Nucleus accumbens (tissue), 56 donors: ENCODE data around the gene CXXC5.
"Not testable (repeated sequence)": the region's sequence is repeated elsewhere in the genome, so short reads cannot be mapped to it uniquely, and the experiment has no call there.

Source experiments
- DNase-seq, 56 donors: peaks; one replicate each; lab custom pipeline; 2025; lab: John Stamatoyannopoulos, UW

CXXC5 gene

DNA sequence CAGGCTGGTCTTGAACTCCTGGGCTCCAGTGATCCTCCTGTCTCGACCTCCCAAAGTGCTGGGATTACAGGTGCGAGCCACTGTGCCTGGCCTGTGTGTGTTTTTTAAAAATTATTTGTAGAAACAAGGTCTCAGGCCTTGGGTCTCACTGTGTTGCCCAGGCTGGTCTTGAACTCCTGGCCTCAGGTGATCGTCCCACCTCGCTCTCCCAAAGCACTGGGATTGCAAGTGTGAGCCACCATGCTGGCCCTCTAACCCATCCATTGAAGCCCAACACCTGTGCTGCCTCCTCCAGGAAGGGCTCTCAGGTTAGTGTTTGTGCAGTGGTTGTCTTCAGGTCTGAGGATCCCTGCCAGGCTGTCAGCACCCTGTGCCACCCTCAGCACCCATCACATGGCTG, 56.6 kb downstream of the CXXC5 start:
- DNase-seq = no peak

DNA sequence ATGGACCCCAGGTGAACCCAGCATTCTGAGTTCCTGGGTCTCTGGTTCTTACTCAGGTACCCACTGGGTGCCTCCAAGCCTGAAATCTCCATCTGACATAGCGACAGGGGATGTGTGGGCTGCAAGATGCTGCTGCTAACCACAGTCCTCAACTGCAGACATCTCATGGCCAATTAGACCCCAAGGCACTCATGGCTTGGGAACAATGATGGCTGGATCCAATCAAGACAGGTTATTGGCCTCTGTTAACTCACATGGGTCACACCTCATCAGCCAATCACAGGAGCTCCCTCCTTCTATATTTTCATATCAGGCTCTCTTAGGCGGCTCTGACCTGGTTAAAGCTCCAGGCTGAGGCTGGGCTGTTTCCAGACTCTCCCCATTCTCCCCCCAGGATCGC, 57.0 kb downstream of the CXXC5 start:
- DNase-seq = no peak

DNA sequence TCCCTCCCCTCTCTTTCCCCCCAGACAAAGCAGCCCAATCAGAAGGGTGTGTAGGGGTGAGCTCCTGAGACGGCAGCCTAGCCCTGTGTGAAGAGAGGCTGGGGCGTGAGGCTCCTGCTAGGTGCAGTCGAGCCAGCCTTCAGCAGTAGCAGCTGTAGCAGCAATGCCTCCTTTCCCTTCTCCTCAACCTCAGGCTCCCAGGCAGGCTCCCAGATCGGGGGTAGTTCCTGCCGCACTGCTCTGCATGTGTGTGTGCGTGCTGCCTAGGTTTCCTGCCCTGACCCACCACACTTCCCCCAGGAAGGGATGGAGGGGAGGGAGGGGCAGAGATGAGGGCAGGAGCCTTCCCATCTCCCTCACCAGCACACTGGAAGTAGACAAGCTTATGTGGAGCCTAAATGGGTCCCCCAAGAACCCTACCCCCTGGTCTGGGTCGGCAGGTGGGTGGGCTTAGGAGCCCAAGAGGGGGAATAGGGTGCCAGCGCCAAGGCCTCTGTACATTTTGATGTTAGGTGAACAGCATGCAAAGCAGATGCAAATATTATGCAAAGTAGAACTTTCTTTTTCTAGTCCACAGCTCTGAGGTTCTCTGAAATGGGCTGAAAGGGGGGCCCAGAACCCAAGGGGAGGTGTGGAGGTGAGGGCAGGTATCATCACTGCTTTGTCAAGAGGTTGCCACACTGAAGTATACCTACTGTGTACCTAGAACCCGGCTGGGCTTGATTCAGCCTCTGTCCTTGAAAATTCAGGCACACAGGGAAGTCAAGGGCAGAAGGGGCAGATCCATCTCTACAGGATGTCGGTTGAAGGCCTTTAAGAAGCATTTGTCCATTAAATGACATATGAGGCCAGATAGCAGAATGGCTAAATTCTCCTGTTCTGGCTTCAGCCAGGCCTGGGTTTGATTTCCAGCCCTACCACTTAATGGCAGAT, 57.8 kb downstream of the CXXC5 start:
- DNase-seq = no peak

DNA sequence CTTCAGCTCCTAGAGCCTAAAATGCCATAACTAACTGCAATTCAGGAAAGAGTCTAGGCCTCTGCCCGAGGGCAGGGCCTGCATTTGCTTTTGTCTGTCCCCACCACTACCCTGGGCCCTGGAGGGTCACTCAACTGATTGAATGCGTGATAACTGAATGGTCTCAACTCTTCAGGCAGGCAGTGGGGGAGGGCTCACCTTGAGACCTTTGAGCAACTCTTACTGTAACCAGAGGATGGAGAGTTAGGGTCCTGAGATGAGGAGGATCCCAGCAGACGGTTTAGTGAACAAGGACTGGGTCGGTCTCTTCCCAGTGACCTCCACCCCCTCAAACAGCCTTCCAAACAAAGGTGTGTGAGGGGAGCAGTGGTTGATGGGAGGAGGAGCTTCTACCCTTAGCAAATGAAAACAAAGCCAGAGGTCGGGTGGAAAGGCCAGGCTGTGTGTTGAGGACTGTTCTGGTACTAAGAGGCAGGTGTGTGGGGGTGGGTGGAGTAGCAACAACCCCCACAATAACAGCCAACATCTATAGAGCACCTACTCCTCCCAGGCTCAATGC, 59.4 kb downstream of the CXXC5 start:
- no peak for DNase-seq

DNA sequence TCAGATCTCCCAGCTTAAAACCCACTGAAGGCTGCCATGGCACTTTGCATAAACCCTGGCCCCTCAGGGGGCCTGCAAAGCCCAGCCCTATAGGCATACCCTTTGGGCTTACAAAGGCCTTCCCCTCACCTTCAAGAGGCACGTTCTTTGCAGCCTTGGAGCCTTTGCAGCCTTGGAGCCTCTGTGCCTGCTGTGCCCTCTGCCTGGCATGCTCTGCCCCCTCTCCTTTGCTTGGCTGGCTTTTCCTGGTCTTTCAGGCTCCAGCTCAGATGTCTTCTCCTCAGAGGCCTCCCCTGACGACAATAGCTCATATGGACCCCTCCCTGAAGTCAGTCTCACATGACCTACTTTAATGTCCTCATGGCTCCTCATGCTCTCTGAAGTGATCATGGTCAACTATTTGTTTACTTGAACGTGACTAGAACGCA, 60.3 kb downstream of the CXXC5 start:
- no peak for DNase-seq

DNA sequence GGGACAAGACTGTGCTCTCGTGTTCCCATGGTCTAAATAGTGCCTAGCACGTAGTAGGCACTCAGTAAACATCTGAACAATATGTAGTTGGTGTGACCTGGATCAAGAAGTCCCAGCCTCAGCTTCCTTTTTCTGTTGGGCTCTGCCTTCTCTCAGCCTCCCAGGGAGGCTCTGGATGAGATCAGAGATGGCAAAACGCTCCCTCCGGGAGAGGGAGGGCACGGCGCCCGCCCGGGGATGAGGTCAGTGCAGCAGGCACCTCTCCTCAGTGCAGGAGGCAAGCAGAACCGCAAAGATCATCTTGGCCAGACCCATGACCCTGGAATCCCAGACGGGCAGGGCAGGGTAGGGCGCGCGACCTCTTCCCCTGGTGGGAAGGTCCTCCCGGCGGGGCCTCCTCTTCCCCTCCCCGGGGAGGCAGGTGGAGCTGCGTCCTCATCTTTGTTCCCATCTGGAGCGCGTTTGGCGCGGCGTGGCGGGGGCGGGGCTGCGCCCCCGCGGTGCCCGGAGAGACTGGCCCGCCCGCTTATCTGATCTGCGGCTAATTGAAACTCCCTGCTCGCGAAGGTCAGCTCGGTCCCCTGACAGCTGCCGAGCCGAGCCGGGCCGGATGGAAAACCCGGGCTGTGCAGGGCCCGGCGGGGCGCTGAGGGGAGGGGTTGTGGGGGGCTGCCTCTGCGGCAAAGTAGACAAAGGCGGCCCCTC, 60.9 kb downstream of the CXXC5 start:
- DNase-seq = peak in 37 of 56 donors; percentile 18 to 74 (median 49)

DNA sequence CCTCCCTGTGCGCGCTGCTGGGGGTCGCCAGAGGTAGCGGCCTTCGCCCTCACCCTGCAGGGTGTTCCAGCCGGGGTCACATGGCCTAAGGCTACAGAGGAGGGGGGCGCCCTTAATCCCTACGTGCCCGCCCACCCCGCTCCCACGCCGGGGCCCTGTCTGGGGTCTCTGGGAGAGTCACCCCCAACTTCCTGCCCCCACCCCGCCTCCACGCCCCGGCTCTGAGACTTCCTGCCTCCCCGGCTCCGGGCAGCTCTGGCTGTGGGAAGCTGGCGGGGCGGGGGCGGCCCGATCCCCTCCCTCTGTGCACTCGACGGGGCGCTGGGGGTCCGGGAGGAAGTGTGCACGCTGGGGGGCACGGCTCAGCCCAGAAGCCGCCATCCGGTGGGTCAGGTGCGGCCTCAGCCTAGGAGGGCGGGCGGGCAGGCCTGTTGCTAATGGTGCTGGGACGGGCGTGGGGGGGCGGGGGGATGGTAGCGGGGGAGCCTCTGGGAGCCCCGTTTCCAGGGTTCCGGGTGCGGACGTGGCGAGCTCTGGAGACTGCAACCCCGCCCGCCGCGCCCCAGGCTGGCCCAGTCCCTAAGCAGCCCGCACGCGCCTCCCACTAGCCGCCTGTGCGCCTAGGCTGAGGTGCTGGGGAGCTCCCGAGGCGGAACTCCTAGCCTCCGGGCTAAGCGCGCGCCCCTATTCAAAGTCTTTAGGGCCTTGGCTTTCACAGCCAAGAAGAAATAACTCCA, 61.6 kb downstream of the CXXC5 start:
- peak in 6 of 56 donors; percentile 38 to 65 (median 46) for DNase-seq

DNA sequence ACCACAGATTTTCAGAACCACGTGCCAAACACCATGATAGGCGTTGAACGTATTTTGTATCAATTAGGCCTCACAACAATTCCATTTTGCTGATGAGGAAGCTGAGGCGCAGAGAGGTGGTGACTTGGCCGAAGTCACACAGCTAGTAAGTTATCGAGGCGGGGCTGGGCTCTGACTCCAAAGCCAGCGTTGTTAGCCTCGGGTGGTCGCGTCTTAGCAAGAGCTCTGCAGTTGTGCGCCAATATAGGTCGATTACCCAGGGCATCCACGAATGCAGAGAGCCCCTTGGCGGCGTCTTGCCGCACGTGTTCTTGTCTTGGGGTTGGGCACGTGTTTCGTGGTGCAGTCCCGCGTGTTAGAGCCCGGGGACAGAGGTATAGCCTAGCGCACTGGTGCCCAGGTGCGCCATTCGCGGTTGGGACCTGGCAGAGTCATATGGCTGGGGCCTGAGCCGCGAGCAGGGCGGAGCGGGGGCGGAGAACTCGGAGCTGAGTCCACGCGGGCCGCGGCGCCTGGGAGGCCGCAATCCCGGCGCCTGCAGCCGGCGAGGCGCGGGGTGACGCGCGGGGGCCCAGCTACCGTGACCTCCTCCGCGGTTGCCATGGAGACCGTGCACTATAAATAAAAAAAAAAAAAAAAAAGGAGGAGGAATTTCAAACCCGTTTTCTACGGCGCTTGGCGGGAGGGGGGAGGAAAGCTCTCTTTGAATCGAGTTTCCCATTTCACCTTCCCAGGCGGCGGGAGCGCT, 62.3 kb downstream of the CXXC5 start:
- peak in 35 of 56 donors; percentile 19 to 82 (median 56) for DNase-seq

DNA sequence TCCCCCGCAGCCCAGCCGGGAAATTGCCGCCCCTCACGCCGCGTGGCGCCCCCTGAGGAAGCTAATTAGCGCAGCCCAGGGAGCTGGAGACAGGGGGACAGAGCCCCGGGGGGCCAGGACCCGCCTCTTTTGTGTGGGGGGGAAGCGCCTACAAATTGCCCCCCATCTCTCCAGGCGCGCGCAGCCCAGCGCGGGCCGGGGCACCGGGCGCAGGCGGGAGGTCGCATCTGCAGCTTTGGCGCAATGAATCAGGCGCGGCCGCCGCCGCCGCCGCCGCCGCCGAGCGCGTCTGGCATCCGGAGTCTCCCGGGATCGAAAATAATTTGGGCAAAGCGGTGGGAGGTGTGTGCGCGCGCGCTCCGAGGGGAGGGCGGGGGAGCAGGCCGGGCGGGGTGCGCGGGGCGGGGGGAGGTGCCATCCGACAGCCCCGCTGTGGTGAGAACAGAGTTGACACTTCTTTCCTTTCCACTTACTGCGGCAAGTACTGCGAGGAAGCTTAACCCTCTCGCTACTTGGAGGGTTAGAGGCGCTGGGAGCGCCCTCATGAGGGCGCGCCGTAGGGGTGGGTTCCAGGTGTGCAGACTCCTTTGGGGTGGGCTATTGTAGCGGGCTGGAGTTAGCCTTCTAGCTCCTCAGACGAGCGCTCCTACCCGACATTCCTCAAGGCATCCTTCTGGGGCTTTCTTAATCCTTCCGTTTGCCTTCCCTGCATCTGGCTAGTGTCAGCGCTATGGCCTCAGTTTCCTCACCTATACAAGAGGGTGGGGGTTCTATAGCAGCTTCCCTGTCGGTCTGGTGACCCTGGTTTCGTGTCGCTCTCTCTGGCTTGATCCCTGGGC, 63.1 kb downstream of the CXXC5 start:
- peak in 43 of 56 donors; percentile 25 to 85 (median 59) for DNase-seq

DNA sequence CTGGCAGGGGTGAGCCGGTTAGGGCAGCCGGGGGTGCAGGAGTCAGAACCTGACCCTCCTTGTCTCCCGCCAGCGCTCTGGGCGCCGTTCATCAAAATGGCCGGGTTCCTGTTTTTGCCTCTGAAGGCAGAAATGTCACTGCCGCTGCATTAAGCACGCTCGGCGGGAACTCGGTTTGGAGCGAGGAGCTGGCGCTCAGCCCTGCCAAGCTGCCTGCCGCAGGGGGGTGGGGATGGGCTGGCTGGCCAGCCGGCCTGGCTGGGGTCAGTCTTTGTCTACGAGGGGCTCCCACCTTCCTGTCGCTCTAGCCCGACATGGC, 63.7 kb downstream of the CXXC5 start:
- peak in 39 of 56 donors; percentile 14 to 80 (median 55) for DNase-seq

DNA sequence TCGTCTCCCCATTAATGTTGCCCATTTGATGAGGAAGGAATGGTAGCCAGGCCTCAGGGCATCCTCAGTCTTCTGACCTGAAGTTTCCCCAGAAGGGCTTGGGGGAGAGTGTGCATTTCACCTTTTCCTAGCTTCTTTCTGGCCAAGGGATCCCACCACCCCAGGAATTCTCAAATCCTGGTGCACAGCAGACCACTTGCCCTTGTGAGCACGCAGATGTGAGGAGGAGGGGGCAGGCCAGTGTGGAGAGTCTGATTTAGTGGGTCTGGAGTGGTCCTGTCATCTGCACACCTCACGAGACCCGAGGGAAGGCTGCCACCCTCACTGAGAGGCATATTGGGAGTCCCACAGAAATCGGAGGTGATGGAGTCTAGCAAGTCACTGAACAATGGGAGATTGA, 64.3 kb downstream of the CXXC5 start:
- no peak for DNase-seq

DNA sequence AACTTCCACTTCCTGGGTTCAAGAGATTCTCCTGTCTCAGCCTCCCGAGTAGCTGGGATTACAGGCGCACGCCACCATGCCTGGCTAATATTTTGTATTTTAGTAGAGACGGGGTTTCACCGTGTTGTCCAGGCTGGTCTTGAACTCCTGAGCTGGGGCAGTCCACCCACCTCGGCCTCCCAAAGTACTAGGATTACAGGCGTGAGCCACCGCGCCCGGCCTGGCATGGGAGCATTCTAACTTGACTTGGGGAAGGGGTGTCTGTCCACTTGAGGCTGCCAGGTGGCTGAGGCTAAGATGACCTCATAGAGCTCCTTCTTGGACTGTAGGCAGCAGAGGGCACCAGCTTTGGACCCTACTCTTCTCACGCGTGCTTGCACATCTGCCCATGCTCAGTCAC, 65.7 kb downstream of the CXXC5 start:
- not testable (repeated sequence) for DNase-seq

DNA sequence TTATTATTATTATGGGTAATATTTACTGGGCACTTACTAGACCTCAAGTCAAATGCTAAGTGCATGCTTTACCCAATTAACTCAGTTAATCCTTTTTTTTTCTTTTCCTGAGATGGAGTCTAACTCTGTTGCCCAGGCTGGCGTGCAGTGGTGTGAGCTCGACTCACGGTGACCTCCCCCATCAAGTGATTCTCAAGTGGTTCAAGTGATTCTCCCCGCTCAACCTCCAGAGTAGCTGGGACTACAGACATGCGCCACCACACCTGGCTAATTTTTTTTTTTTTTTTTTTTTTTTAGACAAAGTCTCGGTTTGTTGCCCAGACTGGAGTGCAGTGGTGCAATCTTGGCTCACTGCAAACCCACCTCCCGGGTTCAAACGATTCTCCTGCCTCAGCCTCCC, 69.1 kb downstream of the CXXC5 start:
- DNase-seq = no peak

DNA sequence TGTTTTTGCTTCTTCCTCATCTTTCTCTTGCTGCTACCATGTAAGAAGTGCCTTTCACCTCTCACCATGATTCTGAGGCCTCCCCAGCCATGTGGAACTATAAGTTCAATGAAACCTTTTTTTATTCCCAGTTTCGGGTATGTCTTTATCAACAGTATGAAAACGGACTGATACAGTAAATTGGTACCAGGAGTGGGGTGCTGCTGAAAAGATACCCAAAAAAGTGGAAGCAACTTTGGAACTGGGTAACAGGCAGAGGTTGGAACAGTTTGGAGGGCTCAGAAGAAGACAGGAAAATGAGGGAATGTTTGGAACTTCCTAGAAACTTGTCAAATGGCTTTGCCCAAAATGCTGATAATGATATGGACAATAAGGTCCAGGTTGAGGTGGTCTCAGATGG, 70.3 kb downstream of the CXXC5 start:
- not testable (repeated sequence) for DNase-seq

DNA sequence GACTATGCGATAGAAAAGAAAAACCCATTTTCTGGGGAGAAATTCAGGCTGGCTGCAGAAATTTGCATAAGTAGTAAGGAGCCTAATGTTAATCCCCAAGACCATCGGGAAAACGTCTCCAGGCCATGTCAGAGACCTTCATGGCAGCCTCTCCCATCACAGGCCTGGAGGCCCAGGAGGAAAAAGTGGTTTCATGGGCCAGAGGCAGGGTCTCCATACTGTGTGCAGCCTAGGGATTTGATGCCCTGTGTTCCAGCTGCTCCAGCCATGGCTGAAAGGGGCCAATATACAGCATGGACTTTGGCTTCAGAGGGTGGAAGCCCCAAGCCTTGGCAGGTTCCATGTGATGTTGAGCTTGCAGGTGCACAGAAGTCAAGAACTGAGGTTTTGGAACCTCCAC, 71.8 kb downstream of the CXXC5 start:
- not testable (repeated sequence) for DNase-seq

DNA sequence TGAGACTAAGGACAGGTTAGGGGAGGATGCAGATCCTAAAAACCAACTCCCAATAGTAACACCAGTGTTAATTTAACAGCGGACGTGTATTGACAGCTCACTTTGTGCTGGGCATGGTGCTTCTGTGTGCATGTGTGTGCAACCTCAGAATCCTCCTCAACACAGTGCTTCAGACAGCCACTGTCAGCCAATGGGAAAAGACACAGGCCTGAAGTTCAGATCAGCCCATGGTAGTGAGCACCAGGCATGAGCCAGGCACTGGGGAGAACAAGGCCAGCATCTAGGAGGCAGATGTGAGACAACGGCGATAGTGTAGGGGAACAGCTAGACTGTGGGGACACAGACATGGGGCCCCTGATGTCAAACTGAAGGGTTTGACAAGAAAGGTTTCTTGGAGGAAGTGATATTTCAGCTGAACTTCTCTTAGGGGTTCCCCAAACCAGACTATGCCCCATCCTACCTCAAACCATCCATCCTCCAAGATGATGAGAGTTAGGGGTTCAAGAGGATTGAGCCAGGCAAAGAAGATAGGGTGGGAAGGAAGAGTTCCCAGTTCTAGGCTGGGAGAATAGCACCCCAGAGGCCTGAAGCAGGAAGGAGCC, 75.9 kb downstream of the CXXC5 start:
- DNase-seq = no peak

DNA sequence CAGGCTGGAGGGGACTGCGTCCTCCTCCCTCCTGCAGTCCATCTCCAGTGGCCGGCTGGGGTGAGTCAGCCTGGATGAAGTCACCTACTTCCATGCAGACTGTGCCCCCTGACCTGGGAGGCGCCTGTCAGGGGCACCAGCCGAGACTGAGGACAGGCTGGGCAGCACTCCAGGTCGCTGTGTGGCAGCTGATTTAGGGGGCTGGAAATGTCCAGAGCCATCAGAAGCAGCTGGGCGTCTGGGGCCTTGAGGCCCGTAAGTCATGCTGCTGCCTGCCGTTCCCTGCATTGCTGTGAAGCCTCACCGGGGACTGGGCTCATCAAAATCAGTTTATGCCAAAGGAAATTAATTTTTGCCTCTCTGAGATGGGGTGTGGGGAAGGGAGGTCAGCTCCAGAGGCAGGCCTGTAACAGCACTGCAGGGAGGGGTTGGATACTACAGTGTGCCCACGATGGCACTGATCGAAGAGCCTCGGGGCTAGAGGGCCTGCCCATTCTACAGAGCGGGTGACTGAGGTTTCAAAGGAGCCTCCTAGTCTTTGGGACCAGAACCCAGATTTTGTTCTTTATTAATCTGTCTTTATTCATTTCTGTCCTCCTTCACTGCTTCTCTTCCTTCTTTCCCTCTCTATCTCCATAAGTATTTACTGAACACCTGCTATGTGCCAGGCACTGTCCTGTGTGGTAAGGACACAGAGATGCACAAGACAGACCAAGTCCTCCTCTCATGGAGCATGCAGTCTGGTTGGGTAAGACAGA, 77.1 kb downstream of the CXXC5 start:
- peak in 34 of 56 donors; percentile 14 to 87 (median 45) for DNase-seq

DNA sequence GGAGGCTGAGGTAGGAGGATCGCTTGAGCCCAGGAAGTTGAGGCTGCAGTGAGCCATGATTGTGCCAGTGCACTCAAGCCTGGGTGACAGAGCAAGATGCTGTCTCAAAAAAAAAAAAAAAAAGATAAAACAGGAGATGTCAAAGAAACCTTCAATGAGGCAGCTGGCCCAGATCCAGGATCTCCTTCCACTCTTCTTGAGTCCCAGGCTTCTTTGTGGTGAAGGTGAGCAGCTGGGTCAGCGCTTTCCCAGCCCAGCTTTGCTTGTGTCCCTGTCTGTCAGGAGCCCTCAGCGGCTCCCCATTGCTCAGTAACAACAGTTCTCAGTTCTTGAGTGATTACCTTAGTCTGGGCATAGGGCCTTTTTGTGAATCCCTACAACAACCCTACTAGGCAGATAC, 78.1 kb downstream of the CXXC5 start:
- DNase-seq = no peak
